SK-N-SH (cell line): ENCODE measurements around the gene KBTBD4. TPM values are rescaled to one million over a fixed set of nuclear protein-coding genes. Genes with fewer than 3 reads are reported as not detected.
"Not testable (repeated sequence)": the region's sequence is repeated elsewhere in the genome, so short reads cannot be mapped to it uniquely, and the experiment has no call there.

Source experiments
- CTCF ChIA-PET: fragments of 300-600, 350-600 bp; formaldehyde crosslinking; extraction: SDS; loops from one replicate; lab custom pipeline; 2021; lab: Yijun Ruan, JAX
- POLR2A ChIA-PET: fragments of 350-600 bp; sonication (Branson Sonifier 250); formaldehyde crosslinking; extraction: SDS; loops from one replicate; lab custom pipeline; 2020; ENCODE audit warnings: antibody characterized with exemption, inconsistent platforms; lab: Yijun Ruan, JAX
- DNase-seq: peaks from one replicate; pipeline ENCODE4 v3.0.0; 2012
- H2AFZ ChIP-seq: fragments of 200-600 bp; sonication (generic); 2 replicates; pipeline ENCODE4 v1.8.1; 2016; ENCODE audit warnings: antibody characterized with exemption, mild to moderate bottlenecking, low read depth
- H3F3A ChIP-seq: fragments of 200-600 bp; sonication (generic); replicated peaks from 2 replicates; pipeline ENCODE3; 2016; ENCODE audit warnings: antibody characterized with exemption, mild to moderate bottlenecking; ENCODE audit not compliant: insufficient read depth
- H3K27ac ChIP-seq, 2 experiments: fragments of 200-500 bp in 1 of 2; fragments of 200-600 bp in 1 of 2; sonication (Bioruptor generic) in 1 of 2; sonication (generic), shearing (Covaris generic) in 1 of 2; 2 replicates each; pipeline versions ENCODE4 v1.5.1 to v1.6.1; 2014 to 2016; ENCODE audit warnings: low read depth in 2 of 2, inconsistent platforms in 1 of 2, low read length in 1 of 2, mild to moderate bottlenecking in 1 of 2, mixed read lengths in 1 of 2
- H3K27me3 ChIP-seq: fragments of 200-600 bp; sonication (generic), shearing (Covaris generic); 2 replicates; pipeline ENCODE4 v1.6.1; 2016; ENCODE audit warnings: mixed run types; ENCODE audit not compliant: insufficient read depth
- H3K36me3 ChIP-seq, 2 experiments: fragments of 200-500 bp in 1 of 2; fragments of 200-600 bp in 1 of 2; sonication (Bioruptor generic) in 1 of 2; sonication (generic) in 1 of 2; replicated peaks in 1 of 2; 2 replicates each; pipeline versions ENCODE3 to v1.5.1; 2014 to 2016; ENCODE audit warnings: low read length in 1 of 2, mild to moderate bottlenecking in 1 of 2; ENCODE audit not compliant: insufficient read depth in 2 of 2, control insufficient read depth in 1 of 2
- H3K4me1 ChIP-seq, 2 experiments: fragments of 200-500 bp in 1 of 2; fragments of 200-600 bp in 1 of 2; sonication (Bioruptor generic) in 1 of 2; sonication (generic), shearing (Covaris generic) in 1 of 2; 2 replicates each; pipeline versions ENCODE4 v1.5.1 to v1.6.1; 2014 to 2016; ENCODE audit warnings: low read depth in 1 of 2, low read length in 1 of 2, mixed run types in 1 of 2; ENCODE audit not compliant: insufficient read depth in 2 of 2, control insufficient read depth in 1 of 2
- H3K4me2 ChIP-seq: fragments of 200-600 bp; sonication (generic), shearing (Covaris generic); 2 replicates; pipeline ENCODE4 v1.6.1; 2017; ENCODE audit warnings: mixed run types
- H3K4me3 ChIP-seq, 2 experiments: fragments of 200-500 bp in 1 of 2; fragments of 200-600 bp in 1 of 2; sonication (Bioruptor generic) in 1 of 2; sonication (generic), shearing (Covaris generic) in 1 of 2; 2 replicates each; pipeline versions ENCODE4 v1.5.1 to v1.8.1; 2014 to 2016; ENCODE audit warnings: low read depth in 2 of 2, inconsistent platforms in 1 of 2, low read length in 1 of 2, mild to moderate bottlenecking in 1 of 2, mixed read lengths in 1 of 2, moderate library complexity in 1 of 2
- H3K79me2 ChIP-seq: fragments of 200-600 bp; sonication (generic); 2 replicates; pipeline ENCODE4 v1.8.1; 2017; ENCODE audit warnings: mild to moderate bottlenecking; ENCODE audit not compliant: insufficient read depth
- H3K9ac ChIP-seq: fragments of 200-600 bp; sonication (generic); 2 replicates; pipeline ENCODE4 v1.6.1; 2017; ENCODE audit warnings: mixed run types
- H3K9me2 ChIP-seq: fragments of 200-600 bp; sonication (generic); 2 replicates; pipeline ENCODE4 v1.6.1; 2017; ENCODE audit warnings: mixed run types
- H3K9me3 ChIP-seq: fragments of 200-600 bp; sonication (generic); 2 replicates; pipeline ENCODE4 v1.6.1; 2017; ENCODE audit warnings: mixed run types, mild to moderate bottlenecking, moderate library complexity
- H4K20me1 ChIP-seq: fragments of 200-600 bp; sonication (generic); 2 replicates; pipeline ENCODE4 v1.6.1; 2017; ENCODE audit warnings: mild to moderate bottlenecking, mixed run types; ENCODE audit not compliant: insufficient read depth
- CHD2 ChIP-seq: fragments of 150-350 bp; IDR thresholded peaks from 2 replicates; pipeline ENCODE4 v1.6.1; 2018; ENCODE audit warnings: low read length; ENCODE audit not compliant: partially characterized antibody
- FOXJ3 ChIP-seq: sonication (generic); formaldehyde crosslinking; IDR thresholded peaks from 2 replicates; pipeline ENCODE4 v1.5.1; 2020; ENCODE audit warnings: mild to moderate bottlenecking, missing genetic modification reagents
- FOXM1 ChIP-seq: IDR thresholded peaks from 2 replicates; pipeline ENCODE4 v1.4.0; 2012; ENCODE audit warnings: low read depth, mild to moderate bottlenecking
- NFIC ChIP-seq: IDR thresholded peaks from 2 replicates; pipeline ENCODE4 v1.4.0; 2012; ENCODE audit warnings: borderline replicate concordance
- RXRA ChIP-seq: IDR thresholded peaks from 2 replicates; pipeline ENCODE4 v1.4.0; 2012; ENCODE audit warnings: low read depth, mild to moderate bottlenecking, borderline replicate concordance
- TAF1 ChIP-seq: IDR thresholded peaks from 2 replicates; pipeline ENCODE4 v1.6.1; 2012; ENCODE audit warnings: low read depth, mild to moderate bottlenecking, low read length, moderate library complexity, borderline replicate concordance
- WGBS: methylation state at CpG from one replicate; pipeline ENCODE4 v1.1.6; 2017; ENCODE audit warnings: low lambda C conversion rate; 5-methylcytosine and 5-hydroxymethylcytosine counted together
- polyA plus RNA-seq, 3 experiments: library from polyadenylated mRNA; depleted of rRNA; stranded (reverse); fragments of >200 nt; gene quantifications; 2 replicates each; pipeline ENCODE4 v1.2.3, GENCODE V29; 2012
- TF ChIP-seq, protein P1 (sequence below): fragments of 150-350 bp; IDR thresholded peaks from 2 replicates; pipeline ENCODE4 v1.6.1; 2016; ENCODE audit warnings: mild to moderate bottlenecking, low read depth, low read length
- TF ChIP-seq, protein P2 (sequence below): IDR thresholded peaks from 2 replicates; pipeline ENCODE4 v1.4.0; 2012; ENCODE audit warnings: low read depth, borderline replicate concordance

Gene KBTBD4
- polyA plus RNA-seq, 1 of the 3 experiments (the other 2 are of a cell fraction): 16.8 TPM

DNA sequence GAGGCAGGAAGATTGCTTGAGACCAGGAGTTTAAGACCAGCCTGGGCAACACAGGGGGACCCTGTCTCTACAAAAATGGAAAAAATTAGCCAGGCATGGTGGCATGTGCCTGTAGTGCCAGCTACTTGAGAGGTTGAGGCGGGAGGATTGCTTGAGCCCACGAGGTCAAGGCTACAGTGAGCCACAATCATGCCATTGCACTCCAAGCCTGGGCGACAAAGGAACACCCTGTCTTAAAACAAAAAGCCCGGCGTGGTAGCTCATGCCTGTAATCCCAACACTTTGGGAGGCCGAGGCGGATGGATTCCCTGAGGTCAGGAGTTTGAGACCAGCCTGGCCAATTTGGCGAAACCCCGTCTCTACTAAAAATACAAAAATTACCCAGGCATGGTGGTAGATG, 48.0 kb downstream of the KBTBD4 start:
- POLR2A ChIA-PET: interaction anchor here (0.7 kb wide), 1 partner anchor 10 kb away, joined by 4 read pairs; no protein-coding TSS in a partner anchor
- 96% methylated on average over 7 of the region's 9 CpGs for WGBS
- Histone ChIP-seq H4K20me1 (peaks cover 100% of the 10 kb centered on the region), H3K36me3 (peaks cover 0 to 31% of the 10 kb centered on the region in 2 experiments), H3F3A (peaks cover 12% of the 10 kb centered on the region), H3K4me1 (peaks cover 4 to 31% of the 10 kb centered on the region in 2 experiments; a peak in 3 of 4 replicates), H3K79me2 (peaks cover 100% of the 10 kb centered on the region)
- CTCF ChIA-PET: interaction anchor here (1.1 kb wide), 1 partner anchor 77 kb away, joined by 3 read pairs; no protein-coding TSS in a partner anchor
- not testable (repeated sequence) for H2AFZ ChIP-seq, H3K4me3 ChIP-seq, DNase-seq, H3K27me3 ChIP-seq, H3K9me3 ChIP-seq, H3K9me2 ChIP-seq, H3K27ac ChIP-seq, H3K9ac ChIP-seq, H3K4me2 ChIP-seq

DNA sequence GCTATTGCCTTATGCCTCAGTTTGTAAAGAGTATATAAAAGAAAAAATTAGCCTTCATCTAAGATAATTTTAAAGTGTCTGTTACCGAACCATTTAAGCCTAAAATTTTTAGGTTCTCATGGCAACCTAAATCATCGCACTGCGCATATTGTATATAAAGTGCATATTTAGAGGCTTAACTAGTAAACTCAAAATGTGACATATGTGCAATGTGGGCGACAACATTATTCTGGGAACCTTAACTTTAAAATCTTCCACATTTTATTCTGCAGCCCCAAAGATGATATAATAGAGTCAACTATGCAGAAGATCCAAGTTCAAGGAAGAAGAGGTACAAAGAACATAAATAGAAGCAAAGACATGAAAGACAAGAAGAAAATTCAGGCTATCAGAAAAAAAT, 48.8 kb downstream of the KBTBD4 start:
- peaks cover 0 to 31% of the 10 kb centered on the region in 2 experiments for H3K36me3 ChIP-seq
- no peak overlapping the region for H3K27ac ChIP-seq
- no peaks in the 10 kb centered on the region for H3K9me3 ChIP-seq
- no peak overlapping the region for H3K4me2 ChIP-seq
- ChIA-PET CTCF (no interaction called here), POLR2A (interaction anchor here (0.6 to 0.7 kb wide), 2 partner anchors 11 to 69 kb away, joined by 3 to 4 read pairs; no protein-coding TSS in a partner anchor)
- H3K79me2 ChIP-seq: peaks cover 100% of the 10 kb centered on the region
- H3K4me1 ChIP-seq: peaks cover 8 to 35% of the 10 kb centered on the region in 2 experiments
- DNase-seq: no peak
- peaks cover 99% of the 10 kb centered on the region for H4K20me1 ChIP-seq
- 97% methylated on average over 4 of the region's 4 CpGs for WGBS
- peaks cover 16% of the 10 kb centered on the region for H3F3A ChIP-seq
- no peaks in the 10 kb centered on the region for H3K9me2 ChIP-seq
- no peak overlapping the region for H2AFZ ChIP-seq
- no peak overlapping the region for H3K4me3 ChIP-seq
- no peaks in the 10 kb centered on the region for H3K27me3 ChIP-seq
- TF ChIP-seq FOXM1: no peak
- no peak for TF ChIP-seq NFIC
- TF ChIP-seq, protein P1, sequence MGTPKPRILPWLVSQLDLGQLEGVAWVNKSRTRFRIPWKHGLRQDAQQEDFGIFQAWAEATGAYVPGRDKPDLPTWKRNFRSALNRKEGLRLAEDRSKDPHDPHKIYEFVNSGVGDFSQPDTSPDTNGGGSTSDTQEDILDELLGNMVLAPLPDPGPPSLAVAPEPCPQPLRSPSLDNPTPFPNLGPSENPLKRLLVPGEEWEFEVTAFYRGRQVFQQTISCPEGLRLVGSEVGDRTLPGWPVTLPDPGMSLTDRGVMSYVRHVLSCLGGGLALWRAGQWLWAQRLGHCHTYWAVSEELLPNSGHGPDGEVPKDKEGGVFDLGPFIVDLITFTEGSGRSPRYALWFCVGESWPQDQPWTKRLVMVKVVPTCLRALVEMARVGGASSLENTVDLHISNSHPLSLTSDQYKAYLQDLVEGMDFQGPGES: no peak
- TF ChIP-seq, protein P2, sequence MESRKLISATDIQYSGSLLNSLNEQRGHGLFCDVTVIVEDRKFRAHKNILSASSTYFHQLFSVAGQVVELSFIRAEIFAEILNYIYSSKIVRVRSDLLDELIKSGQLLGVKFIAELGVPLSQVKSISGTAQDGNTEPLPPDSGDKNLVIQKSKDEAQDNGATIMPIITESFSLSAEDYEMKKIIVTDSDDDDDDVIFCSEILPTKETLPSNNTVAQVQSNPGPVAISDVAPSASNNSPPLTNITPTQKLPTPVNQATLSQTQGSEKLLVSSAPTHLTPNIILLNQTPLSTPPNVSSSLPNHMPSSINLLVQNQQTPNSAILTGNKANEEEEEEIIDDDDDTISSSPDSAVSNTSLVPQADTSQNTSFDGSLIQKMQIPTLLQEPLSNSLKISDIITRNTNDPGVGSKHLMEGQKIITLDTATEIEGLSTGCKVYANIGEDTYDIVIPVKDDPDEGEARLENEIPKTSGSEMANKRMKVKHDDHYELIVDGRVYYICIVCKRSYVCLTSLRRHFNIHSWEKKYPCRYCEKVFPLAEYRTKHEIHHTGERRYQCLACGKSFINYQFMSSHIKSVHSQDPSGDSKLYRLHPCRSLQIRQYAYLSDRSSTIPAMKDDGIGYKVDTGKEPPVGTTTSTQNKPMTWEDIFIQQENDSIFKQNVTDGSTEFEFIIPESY: no peak
- no peak for TF ChIP-seq TAF1
- no peak for TF ChIP-seq CHD2
- no peak for TF ChIP-seq FOXJ3 (CRISPR knock-in tag)
- TF ChIP-seq RXRA: no peak
- TF ChIP-seq, all 33 proteins: peak for 0
- H3K9ac ChIP-seq: no peak overlapping the region
